Fibroblast of the conjunctiva (primary cell): ENCODE results near the gene ZNF280D.

ENCODE experiments used
- DNase-seq: peaks from one replicate; pipeline ENCODE4 v3.0.0-alpha.2; 2010; ENCODE audit warnings: low read depth

ZNF280D gene

DNA sequence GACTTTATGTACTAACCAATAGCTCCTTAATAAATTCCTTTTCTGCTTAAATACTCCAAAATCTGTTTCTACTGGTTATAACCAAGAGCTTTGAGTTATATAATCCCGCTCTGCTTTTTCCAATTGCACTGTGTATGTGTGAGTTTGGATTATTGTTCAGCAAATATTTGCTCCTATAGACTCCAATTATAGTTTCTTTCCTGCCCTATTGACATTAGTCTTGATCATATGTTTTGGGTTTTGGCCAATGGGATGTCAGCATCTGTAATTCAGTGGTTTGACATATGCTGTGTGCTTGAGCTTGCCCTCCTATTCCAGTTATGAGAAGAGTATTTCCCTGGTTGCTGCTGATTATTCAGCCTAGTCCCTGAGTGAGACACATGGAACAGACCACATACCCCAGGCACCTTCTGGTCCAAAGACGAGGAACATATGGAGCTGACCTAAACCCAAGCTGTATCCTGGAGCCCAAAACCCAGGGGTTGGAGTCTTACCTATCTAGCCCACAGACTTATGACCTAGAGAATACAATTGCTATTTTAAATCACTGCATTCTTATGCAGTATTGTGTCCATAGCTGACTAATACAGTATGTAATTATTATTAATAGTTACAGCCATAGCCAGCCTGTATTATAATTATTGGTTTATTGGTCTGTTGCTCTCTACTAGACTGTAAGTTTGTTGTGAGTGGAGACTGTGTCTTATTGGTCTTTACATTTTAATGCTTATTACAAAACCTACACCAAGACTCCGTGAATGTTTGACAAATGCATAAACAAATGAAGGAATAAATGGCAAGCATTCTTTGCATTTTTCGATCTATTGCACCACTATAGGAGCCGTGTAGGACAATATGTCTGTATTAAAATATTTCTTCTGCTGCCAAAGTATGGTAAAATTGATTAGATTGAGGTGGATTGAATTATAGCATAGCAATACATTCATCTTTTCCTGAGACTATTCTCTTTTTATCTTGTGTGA, 11.7 kb upstream of the ZNF280D start:
- DNase-seq, result no peak

- no peak for DNase-seq
Observed at GRCh38 chr15:56741541-56741940, 8.2 kb upstream of the ZNF280D start.

DNA sequence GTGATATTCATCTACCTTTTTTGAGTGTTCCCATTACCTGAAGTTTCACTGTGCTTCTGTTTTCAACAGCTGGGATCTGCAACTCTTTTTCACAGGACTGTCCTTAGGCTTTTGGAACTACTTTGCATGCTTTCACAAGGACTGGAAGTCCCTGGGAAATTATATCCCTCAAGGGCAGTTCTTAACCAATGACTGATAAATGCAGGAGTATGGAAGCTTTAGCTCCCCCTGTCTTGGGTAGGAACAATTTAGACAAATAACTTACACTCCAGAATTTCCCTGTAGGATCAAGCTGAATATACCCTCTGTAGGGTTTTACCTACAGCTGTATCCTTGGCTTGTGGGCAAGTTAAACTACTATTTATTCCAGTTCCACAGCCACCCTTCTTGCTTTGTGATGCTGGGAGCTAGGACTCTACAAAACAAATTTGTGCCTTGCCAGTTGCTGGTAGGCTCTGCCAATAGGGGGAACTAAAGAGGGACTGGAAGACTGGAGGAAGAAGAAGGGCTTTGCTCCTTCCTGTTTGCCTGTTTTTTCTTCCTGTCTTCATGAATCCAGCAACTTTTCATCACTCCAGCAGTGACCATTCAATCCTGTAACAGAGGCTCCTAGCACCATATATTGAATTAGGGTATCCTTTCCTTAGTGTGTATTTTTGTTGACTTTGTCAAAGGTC, 6.8 kb upstream of the ZNF280D start:
- DNase-seq, result no peak

- no peak for DNase-seq
Observed at GRCh38 chr15:56739474-56739873, 6.2 kb upstream of the ZNF280D start.

GRCh38 chr15:56737791-56738190, 4.5 kb upstream of the ZNF280D start:
- DNase-seq, result no peak

GRCh38 chr15:56736881-56737707, 3.8 kb upstream of the ZNF280D start:
- DNase-seq, result no peak

- DNase-seq, result peak; percentile 17
Observed at GRCh38 chr15:56736308-56736707, 3.0 kb upstream of the ZNF280D start.

DNA sequence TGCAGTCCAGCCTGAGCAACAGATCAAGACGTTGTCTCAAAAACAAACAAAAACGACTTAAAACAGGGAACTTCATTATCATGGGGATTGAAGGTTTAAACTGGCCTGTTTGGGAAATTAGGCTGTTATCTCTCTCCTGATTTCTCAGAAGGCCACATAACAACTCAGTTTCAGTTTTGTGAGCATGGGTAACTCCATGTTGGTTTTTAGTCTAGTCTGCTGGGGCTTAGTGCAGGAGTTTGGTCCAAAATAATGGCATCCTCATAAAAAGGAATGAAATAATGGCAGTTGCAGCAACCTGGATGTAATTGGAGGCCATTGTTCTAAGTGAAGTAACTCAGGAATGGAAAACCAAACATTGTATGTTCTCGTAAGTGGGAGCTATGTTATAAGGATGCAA, 2.3 kb upstream of the ZNF280D start:
- DNase-seq, result no peak

DNA sequence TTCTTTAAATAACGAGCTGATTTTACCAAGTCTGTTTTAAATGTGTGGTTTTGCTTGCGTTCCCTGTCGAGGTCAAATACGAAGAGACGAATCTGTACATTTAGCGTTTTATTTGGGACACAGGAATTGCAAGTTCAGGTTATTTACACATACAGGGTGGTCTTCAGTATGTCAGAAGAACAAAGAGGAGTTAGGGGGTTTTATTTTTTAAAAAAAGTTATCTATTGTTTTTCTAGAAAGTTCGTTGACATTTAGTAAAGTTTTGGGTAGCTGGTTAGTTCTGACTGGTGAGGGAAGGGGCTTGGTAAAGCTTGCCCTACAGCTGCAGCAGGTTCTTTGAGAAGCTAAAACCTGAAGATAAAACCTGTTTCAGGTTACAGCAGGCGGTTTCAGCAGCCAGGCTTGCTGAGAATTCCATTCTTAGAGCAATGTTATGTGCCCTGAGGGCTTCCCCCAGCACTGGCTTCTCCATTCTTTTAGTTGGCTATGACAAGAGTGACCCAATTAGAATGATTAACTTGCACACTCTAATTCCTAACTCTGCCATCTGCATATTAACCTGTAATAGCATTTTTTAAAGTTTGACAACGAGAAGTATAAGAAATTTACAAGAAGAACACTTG, 815 bp upstream of the ZNF280D start:
- DNase-seq, result no peak

GRCh38 chr15:56732886-56733135, 498 bp downstream of the ZNF280D start:
- no peak for DNase-seq

DNA sequence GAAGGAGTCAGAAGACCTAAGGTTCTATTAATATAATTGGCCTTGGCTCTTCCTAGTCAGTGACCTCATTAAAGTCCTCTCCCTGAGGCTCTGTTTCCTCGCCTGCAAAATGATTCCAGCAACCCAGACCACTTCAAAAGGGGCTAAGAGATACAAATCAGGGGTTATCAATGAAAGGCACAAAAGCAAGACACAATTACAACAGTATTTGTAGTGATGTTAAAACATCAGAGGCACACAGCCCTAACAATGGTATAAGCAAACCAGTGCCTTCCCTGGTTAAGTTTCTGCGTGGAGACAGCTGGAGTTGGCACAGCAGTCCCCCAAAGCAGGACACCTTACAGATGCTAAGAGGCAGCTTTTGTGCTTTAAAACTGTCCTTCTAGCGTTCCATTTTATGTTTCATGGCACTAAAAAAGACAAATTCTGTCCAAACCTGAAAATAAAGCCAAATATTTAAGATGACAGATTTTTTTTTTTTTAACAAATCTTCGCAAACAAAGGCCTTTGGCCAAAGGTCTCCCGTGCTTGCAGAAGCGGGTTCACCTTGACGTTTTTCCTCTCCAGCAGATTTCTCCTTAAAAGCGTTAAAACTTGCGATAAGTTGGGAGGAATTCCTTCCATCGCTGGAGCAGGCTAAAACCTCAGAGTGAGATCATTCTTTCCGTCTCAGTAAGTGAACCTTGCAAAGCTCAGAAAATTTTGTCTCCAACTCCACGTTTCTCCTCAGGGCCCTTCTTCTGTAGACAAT, 999 bp downstream of the ZNF280D start:
- no peak for DNase-seq

- DNase-seq, result no peak
Observed at GRCh38 chr15:56731548-56731947, 1.8 kb downstream of the ZNF280D start.

- DNase-seq, result no peak
Observed at GRCh38 chr15:56729561-56729960, 3.7 kb downstream of the ZNF280D start.

- no peak for DNase-seq
Observed at GRCh38 chr15:56725386-56725785, 7.9 kb downstream of the ZNF280D start.

GRCh38 chr15:56724232-56724631, 9.1 kb downstream of the ZNF280D start:
- no peak for DNase-seq

DNA sequence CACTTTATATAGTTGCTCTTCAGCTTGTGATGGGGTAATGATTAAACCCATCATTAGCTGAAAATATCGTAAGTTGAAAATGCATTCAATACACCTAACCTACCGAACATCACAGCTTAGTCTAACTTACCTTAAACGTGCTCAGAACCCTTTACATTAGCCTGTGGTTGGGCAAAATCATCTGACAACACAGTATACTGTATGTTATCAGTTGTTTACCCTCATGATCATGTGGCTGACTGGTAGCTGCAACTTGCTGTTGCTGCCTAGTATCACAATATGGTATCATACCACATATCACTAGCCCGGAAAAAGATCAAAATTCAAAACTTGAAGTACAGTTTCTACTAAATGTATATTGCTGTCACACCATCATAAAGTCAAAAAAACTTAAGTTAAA, 9.5 kb downstream of the ZNF280D start:
- DNase-seq, result no peak

- no peak for DNase-seq
Observed at GRCh38 chr15:56719774-56720555, 13.3 kb downstream of the ZNF280D start.

DNA sequence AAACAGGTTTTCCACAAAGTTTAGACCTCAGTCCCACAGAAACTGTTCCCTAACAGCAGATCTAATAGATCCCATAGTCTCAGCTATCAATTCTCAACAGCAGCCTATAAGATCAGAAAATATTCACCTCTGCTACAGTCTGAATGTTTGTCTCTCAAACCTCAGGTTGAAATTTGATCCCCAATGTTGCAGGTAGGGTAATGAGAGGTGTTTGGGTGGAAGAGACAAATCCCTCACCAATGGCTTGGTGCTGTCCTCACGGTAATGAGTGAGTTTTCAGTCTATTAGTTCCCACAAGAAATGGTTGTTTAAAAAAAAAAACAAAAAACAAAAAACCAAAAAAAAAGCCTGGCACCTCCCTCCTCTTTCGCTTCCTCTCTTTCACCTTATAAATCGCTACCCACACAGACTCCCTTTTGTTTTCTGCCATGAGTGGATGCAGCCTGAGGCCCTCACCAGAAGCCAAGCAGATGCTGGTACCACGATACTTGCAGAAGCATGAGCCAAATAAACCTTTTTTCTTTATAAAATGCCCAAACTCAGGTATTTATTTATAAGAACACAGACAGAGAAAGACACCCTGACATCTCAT, 14.2 kb downstream of the ZNF280D start:
- no peak for DNase-seq

GRCh38 chr15:56718560-56718959, 14.7 kb downstream of the ZNF280D start:
- no peak for DNase-seq

GRCh38 chr15:56716334-56716733, 17.0 kb downstream of the ZNF280D start:
- DNase-seq, result no peak
